GM21526 (cell line): ENCODE results near the gene TMEM107.

Source experiments
- ATAC-seq: cut with Tn5 transposase; IDR thresholded peaks from one replicate; pipeline ENCODE4 v1.9.1; 2021; ENCODE audit warnings: moderate library complexity; ENCODE audit not compliant: unreplicated experiment, low FRiP score

The TMEM107 gene

GRCh38 chr17:8151641-8152111, 24.5 kb downstream of the TMEM107 start:
- no peak for ATAC-seq

- ATAC-seq: no peak
Observed at GRCh38 chr17:8151120-8151640, 25.0 kb downstream of the TMEM107 start.

GRCh38 chr17:8150194-8151119, 25.7 kb downstream of the TMEM107 start:
- ATAC-seq: no peak

GRCh38 chr17:8149419-8150193, 26.6 kb downstream of the TMEM107 start:
- ATAC-seq: no peak

- no peak for ATAC-seq
Observed at GRCh38 chr17:8148560-8148959, 27.6 kb downstream of the TMEM107 start.

- ATAC-seq: no peak
Observed at GRCh38 chr17:8147805-8148404, 28.3 kb downstream of the TMEM107 start.

- no peak for ATAC-seq
Observed at GRCh38 chr17:8147141-8147804, 28.9 kb downstream of the TMEM107 start.

- ATAC-seq: no peak
Observed at GRCh38 chr17:8146381-8147140, 29.6 kb downstream of the TMEM107 start.

- no peak for ATAC-seq
Observed at GRCh38 chr17:8145811-8146210, 30.4 kb downstream of the TMEM107 start.

GRCh38 chr17:8144401-8145231, 31.6 kb downstream of the TMEM107 start:
- no peak for ATAC-seq

GRCh38 chr17:8143581-8144400, 32.4 kb downstream of the TMEM107 start:
- no peak for ATAC-seq

GRCh38 chr17:8142887-8143580, 33.1 kb downstream of the TMEM107 start:
- no peak for ATAC-seq

- no peak for ATAC-seq
Observed at GRCh38 chr17:8142158-8142886, 33.9 kb downstream of the TMEM107 start.

- no peak for ATAC-seq
Observed at GRCh38 chr17:8141741-8142140, 34.4 kb downstream of the TMEM107 start.

- ATAC-seq: no peak
Observed at GRCh38 chr17:8141045-8141444, 35.1 kb downstream of the TMEM107 start.
